GM12878 (cell line): ENCODE results near the gene BICC1.

Experiments
- CHD2 ChIP-seq: IDR thresholded peaks from 2 replicates; pipeline ENCODE4 v1.6.1; 2011; ENCODE audit warnings: low read depth, low read length, improper control_type of control experiment, borderline replicate concordance
- CTCF ChIP-seq, 3 experiments: IDR thresholded peaks in 2 of 3; conservative IDR thresholded peaks in 1 of 3; 2 replicates each; pipeline ENCODE4 v1.5.1; 2011; ENCODE audit warnings: low read depth in 3 of 3, low read length in 3 of 3, mild to moderate bottlenecking in 3 of 3, control low read depth in 2 of 3, moderate library complexity in 2 of 3, inconsistent platforms in 1 of 3, mixed read lengths in 1 of 3; ENCODE audit not compliant: control insufficient read depth in 2 of 3, insufficient read depth in 1 of 3; ENCODE audit errors: extremely low read depth in 1 of 3
- EP300 ChIP-seq, 2 experiments: fragments of 150-350 bp in 1 of 2; IDR thresholded peaks; 2 replicates each; pipeline ENCODE4 v1.6.1; 2011 to 2012; ENCODE audit warnings: low read depth in 2 of 2, low read length in 2 of 2, borderline replicate concordance in 1 of 2, improper control_type of control experiment in 1 of 2, inconsistent platforms in 1 of 2; ENCODE audit not compliant: control insufficient read depth in 1 of 2
- EZH2 ChIP-seq: IDR thresholded peaks from 2 replicates; pipeline ENCODE4 v1.6.1; 2012; ENCODE audit warnings: low read depth, mild to moderate bottlenecking, control low read depth, inconsistent platforms, low read length, borderline replicate concordance; ENCODE audit not compliant: control insufficient read depth
- GABPA ChIP-seq: IDR thresholded peaks from 2 replicates; pipeline ENCODE4 v1.6.1; 2014; ENCODE audit warnings: antibody characterized with exemption, low read depth, mild to moderate bottlenecking, inconsistent platforms
- POLR2AphosphoS5 ChIP-seq: IDR thresholded peaks from 2 replicates; pipeline ENCODE4 v1.6.1; 2011; ENCODE audit warnings: mild to moderate bottlenecking, low read length, inconsistent platforms
- SKIL ChIP-seq: fragments of 450-650 bp; IDR thresholded peaks from 2 replicates; pipeline ENCODE4 v1.6.1; 2017; ENCODE audit warnings: mild to moderate bottlenecking, low read depth, inconsistent platforms; ENCODE audit not compliant: poor library complexity, severe bottlenecking

DNA sequence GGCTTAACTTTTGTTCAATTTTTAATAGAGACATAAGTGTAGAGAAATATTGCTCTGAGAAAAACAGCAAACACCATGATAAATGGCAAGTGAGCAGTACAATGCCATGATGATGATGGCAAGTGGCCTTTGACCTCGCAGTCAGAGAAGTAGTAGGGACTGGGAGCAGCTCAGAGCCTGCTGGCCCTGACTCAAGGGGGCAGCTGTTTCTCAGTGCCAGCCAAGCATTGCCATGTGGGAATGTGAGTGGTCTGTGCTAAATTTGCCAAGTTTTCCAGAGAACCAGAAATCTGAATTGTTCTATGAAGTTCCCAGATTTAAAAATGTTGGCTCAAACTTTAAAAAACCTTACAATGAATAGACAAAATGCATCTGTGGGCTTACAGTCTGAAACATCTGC, 187.9 kb downstream of the BICC1 start:
- no peak for TF ChIP-seq POLR2AphosphoS5
- TF ChIP-seq EP300 (IDR thresholded peaks at IDR 0.05; ENCODE audit: borderline replicate concordance in 1 of 2, control insufficient read depth in 1 of 2, low read depth in 2 of 2, low read length in 2 of 2), result no peak
- no peak for TF ChIP-seq EZH2
- TF ChIP-seq GABPA, result no peak
- no peak for TF ChIP-seq SKIL
- TF ChIP-seq CHD2, result no peak
- no peak for TF ChIP-seq CTCF (IDR thresholded peaks at IDR 0.05 in 2 of 3, conservative IDR thresholded peaks at IDR 0.05 in 1 of 3; ENCODE audit: control insufficient read depth in 2 of 3, extremely low read depth in 1 of 3, insufficient read depth in 1 of 3, low read depth in 3 of 3, low read length in 3 of 3)
